IPS DF 6.9 (cell line): ENCODE results near the gene MED9.

Experiments used
- DNase-seq: peaks from one replicate; pipeline ENCODE4 v3.0.0-alpha.2; 2013; ENCODE audit warnings: low read depth, low spot score
- H3K27ac ChIP-seq: one replicate; pipeline ENCODE4 v1.5.1; 2013; ENCODE audit warnings: low read length, control low read depth
- H3K27me3 ChIP-seq: 2 replicates; pipeline ENCODE4 v1.6.1; 2013; ENCODE audit warnings: mild to moderate bottlenecking, low read length; ENCODE audit not compliant: control insufficient read depth, insufficient read depth
- H3K36me3 ChIP-seq: 2 replicates; pipeline ENCODE4 v1.6.1; 2013; ENCODE audit warnings: low read length; ENCODE audit not compliant: control insufficient read depth, insufficient read depth
- H3K4me1 ChIP-seq: 2 replicates; pipeline ENCODE4 v1.6.1; 2013; ENCODE audit warnings: low read length; ENCODE audit not compliant: control insufficient read depth, insufficient read depth
- H3K4me3 ChIP-seq: 2 replicates; pipeline ENCODE4 v1.5.1; 2013; ENCODE audit warnings: mild to moderate bottlenecking, low read length
- H3K9me3 ChIP-seq: 2 replicates; pipeline ENCODE4 v1.6.1; 2013; ENCODE audit warnings: low read length, inconsistent platforms; ENCODE audit not compliant: control insufficient read depth, insufficient read depth
- WGBS: extraction: QIAGEN DNeasy Blood & Tissue Kit; methylation state at CpG from one replicate; pipeline ENCODE4 v1.1.7; 2013; ENCODE audit warnings: mixed read lengths, missing lambda C conversion rate; ENCODE audit not compliant: insufficient read length, insufficient coverage; 5-methylcytosine and 5-hydroxymethylcytosine counted together

MED9 gene

GRCh38 chr17:17440938-17441675 lies 35.7 kb upstream of the MED9 start:
- no peak overlapping the region for H3K4me3 ChIP-seq
- H3K36me3 ChIP-seq, result no peaks in the 10 kb centered on the region
- H3K27ac ChIP-seq, result no peak overlapping the region
- no CpG with 5 or more reads among the region's 11 CpGs for WGBS
- H3K4me1 ChIP-seq, result no peaks in the 10 kb centered on the region
- H3K27me3 ChIP-seq, result no peaks in the 10 kb centered on the region
- H3K9me3 ChIP-seq, result no peaks in the 10 kb centered on the region
- no peak for DNase-seq

- Histone ChIP-seq H3K36me3 (no peaks in the 10 kb centered on the region), H3K4me1 (no peaks in the 10 kb centered on the region), H3K9me3 (no peaks in the 10 kb centered on the region), H3K27me3 (no peaks in the 10 kb centered on the region), H3K4me3 (no peak overlapping the region), H3K27ac (no peak overlapping the region)
- no peak for DNase-seq
- WGBS, result no CpG with 5 or more reads among the region's 14 CpGs
Observed at GRCh38 chr17:17443173-17443572, 33.6 kb upstream of the MED9 start.

- Histone ChIP-seq H3K9me3 (no peaks in the 10 kb centered on the region), H3K4me3 (no peak overlapping the region), H3K4me1 (no peaks in the 10 kb centered on the region), H3K36me3 (no peaks in the 10 kb centered on the region), H3K27ac (no peak overlapping the region), H3K27me3 (no peaks in the 10 kb centered on the region)
- no peak for DNase-seq
- WGBS, result no CpG with 5 or more reads among the region's 8 CpGs
Observed at GRCh38 chr17:17445296-17445924, 31.4 kb upstream of the MED9 start.

- H3K27me3 ChIP-seq, result no peaks in the 10 kb centered on the region
- H3K27ac ChIP-seq, result no peak overlapping the region
- no peaks in the 10 kb centered on the region for H3K9me3 ChIP-seq
- no CpG with 5 or more reads among the region's 12 CpGs for WGBS
- H3K36me3 ChIP-seq, result no peaks in the 10 kb centered on the region
- DNase-seq, result no peak
- no peaks in the 10 kb centered on the region for H3K4me1 ChIP-seq
- no peak overlapping the region for H3K4me3 ChIP-seq
Observed at GRCh38 chr17:17445925-17446665, 30.7 kb upstream of the MED9 start.

- no peaks in the 10 kb centered on the region for H3K4me1 ChIP-seq
- no peak overlapping the region for H3K27ac ChIP-seq
- H3K9me3 ChIP-seq, result no peaks in the 10 kb centered on the region
- no peak overlapping the region for H3K4me3 ChIP-seq
- no peaks in the 10 kb centered on the region for H3K36me3 ChIP-seq
- no CpG with 5 or more reads among the region's 4 CpGs for whole genome bisulfite sequencing
- no peaks in the 10 kb centered on the region for H3K27me3 ChIP-seq
- no peak for DNase-seq
Observed at GRCh38 chr17:17446666-17447155, 30.1 kb upstream of the MED9 start.

- Histone ChIP-seq H3K27ac (no peak overlapping the region), H3K27me3 (no peaks in the 10 kb centered on the region), H3K4me3 (no peak overlapping the region), H3K4me1 (no peaks in the 10 kb centered on the region), H3K36me3 (no peaks in the 10 kb centered on the region), H3K9me3 (no peaks in the 10 kb centered on the region)
- DNase-seq, result no peak
- no CpG with 5 or more reads among the region's 5 CpGs for WGBS
Observed at GRCh38 chr17:17447264-17447663, 29.5 kb upstream of the MED9 start.

GRCh38 chr17:17448076-17448475 lies 28.7 kb upstream of the MED9 start:
- no CpG with 5 or more reads among the region's 5 CpGs for WGBS

GRCh38 chr17:17448723-17449122 lies 28.1 kb upstream of the MED9 start:
- no peaks in the 10 kb centered on the region for H3K4me1 ChIP-seq
- H3K4me3 ChIP-seq, result no peak overlapping the region
- no peaks in the 10 kb centered on the region for H3K36me3 ChIP-seq
- H3K27me3 ChIP-seq, result no peaks in the 10 kb centered on the region
- DNase-seq, result no peak
- H3K9me3 ChIP-seq, result no peaks in the 10 kb centered on the region
- WGBS, result no CpG with 5 or more reads among the region's 4 CpGs
- no peak overlapping the region for H3K27ac ChIP-seq

More at GRCh38 chr17:17448076-17448475, 28.7 kb upstream of the MED9 start:
- Histone ChIP-seq H3K4me1 (no peaks in the 10 kb centered on the region), H3K27ac (no peak overlapping the region), H3K36me3 (no peaks in the 10 kb centered on the region), H3K4me3 (no peak overlapping the region), H3K27me3 (no peaks in the 10 kb centered on the region), H3K9me3 (no peaks in the 10 kb centered on the region)
- DNase-seq, result no peak

- no peaks in the 10 kb centered on the region for H3K4me1 ChIP-seq
- H3K9me3 ChIP-seq, result no peaks in the 10 kb centered on the region
- H3K27ac ChIP-seq, result no peak overlapping the region
- H3K36me3 ChIP-seq, result no peaks in the 10 kb centered on the region
- no CpG with 5 or more reads among the region's 9 CpGs for WGBS
- no peak for DNase-seq
- H3K27me3 ChIP-seq, result no peaks in the 10 kb centered on the region
- H3K4me3 ChIP-seq, result no peak overlapping the region
Observed at GRCh38 chr17:17453088-17453487, 23.7 kb upstream of the MED9 start.

GRCh38 chr17:17454276-17454675 lies 22.5 kb upstream of the MED9 start:
- no peak overlapping the region for H3K4me3 ChIP-seq
- H3K36me3 ChIP-seq, result no peaks in the 10 kb centered on the region
- H3K4me1 ChIP-seq, result no peaks in the 10 kb centered on the region
- no peak for DNase-seq
- WGBS, result no CpG with 5 or more reads among the region's 1 CpG
- H3K9me3 ChIP-seq, result no peaks in the 10 kb centered on the region
- no peaks in the 10 kb centered on the region for H3K27me3 ChIP-seq
- H3K27ac ChIP-seq, result no peak overlapping the region
